Activated CD8-positive, alpha-beta memory T cell treated with anti-CD3 and anti-CD28 coated beads, Interleukin-2, amount 50 U/mL, for 24 hours (primary cell): ENCODE results near the gene SLC45A2.

Experiments
- DNase-seq: peaks from one replicate; pipeline ENCODE4 v3.0.0-alpha.2; 2020; ENCODE audit errors: extremely low read depth

Gene SLC45A2

DNA sequence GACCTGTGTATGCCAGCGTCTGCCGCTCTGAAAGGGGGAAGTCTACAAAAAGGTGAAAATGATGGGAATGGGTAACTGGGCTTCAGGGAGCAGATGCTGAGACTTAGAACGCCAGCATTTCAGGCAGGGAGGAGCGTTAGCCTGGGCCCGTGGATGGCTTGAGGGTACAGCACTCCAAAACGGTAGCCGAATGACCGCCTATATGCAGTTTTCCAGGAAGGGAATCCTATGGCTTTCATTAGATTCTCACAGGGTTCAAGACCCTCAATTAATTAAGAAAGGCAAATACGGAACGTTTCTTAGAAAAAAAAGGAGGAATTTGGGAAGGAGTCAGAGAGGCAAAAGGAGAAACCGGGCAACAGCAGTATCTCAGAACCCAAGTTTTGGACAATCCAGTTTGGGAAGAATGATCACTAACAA, 22.7 kb upstream of the SLC45A2 start:
- no peak for DNase-seq

DNA sequence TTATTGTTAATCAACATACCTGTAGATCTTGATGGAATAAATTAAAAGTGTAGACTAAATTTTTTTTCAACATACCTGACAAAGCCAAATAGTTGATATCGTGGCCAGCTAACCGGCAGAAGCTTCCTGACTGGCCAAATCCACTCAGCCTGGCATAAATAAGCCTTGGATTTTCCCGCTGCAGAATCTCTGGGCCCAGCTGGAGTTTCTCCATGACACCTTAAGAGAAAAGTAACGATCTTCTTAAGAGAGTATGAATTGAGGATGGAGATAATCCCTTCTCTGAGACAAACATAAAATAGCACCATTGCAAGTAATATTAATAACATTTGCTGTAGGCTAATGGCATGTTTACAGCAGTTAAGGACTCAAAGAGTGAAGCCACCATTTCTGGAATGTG, 21.2 kb upstream of the SLC45A2 start:
- no peak for DNase-seq

DNA sequence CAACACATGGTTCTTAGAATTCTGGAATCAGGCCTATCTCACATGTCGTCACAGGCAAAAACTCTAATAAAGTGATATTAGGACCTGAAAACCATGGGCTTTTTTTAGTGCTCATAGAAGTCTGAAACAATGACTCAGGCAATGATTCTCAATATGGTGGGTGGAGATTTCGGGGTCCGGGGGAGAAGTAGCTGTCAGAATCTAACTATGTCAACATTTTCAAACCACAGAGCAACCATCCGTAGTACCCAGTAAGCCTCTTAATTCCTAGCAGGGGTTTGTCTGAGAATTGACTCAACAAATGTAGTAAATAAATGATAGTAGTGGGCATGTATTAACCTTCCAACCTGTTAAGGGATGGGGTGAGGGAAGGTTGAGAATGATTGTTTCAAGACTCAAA, 20.7 kb upstream of the SLC45A2 start:
- no peak for DNase-seq

DNA sequence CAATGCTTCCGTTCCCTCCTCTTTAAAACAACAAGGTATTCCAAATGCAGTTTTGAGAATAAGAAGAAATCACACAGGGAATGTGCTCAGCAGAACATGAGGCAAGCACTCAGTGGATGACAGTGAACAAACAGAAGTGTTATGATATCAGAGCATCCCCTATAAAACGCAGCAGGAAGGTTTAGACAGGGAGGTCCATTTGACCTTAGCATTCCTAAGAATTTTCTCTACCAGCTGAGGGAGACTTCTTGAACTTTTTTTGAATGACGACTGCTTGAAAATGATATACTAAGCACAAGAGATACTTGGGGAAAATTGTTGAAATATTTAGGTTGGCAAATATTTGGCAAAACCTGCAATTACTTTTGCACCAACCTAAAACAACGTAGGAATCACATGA, 19.4 kb upstream of the SLC45A2 start:
- DNase-seq = no peak

DNA sequence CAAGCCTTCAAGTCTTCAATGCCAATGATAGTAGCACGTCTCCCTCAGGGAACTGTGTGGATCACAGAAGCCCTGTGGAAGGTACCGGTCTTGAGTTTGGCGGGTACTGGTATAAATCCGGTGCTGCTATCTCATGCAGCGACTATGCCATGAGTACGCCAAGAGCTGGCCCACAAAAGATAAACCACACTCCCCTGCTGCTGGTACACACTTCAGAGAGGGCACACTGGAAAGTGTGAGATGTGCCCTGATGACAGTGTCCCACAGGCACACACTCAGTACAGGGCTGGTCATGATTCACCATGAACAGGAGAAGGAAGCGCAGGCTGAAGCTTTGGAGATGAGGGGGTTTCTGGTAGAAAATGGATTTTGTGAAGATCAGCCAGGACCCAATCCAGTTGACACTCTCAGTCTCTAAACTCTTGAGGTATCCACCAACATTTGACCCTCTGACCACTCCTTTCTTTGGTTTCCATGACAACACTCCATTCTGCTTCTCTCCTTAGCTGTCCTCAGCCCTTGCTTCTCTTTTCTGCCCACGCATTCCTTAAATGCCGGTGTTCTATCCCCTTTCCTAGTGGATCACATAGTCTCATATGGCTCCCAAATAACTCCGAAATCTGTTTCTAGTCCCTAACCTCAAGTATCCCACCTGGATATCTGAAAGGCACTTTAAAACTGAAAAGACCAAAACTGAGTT, 18.3 kb upstream of the SLC45A2 start:
- no peak for DNase-seq

DNA sequence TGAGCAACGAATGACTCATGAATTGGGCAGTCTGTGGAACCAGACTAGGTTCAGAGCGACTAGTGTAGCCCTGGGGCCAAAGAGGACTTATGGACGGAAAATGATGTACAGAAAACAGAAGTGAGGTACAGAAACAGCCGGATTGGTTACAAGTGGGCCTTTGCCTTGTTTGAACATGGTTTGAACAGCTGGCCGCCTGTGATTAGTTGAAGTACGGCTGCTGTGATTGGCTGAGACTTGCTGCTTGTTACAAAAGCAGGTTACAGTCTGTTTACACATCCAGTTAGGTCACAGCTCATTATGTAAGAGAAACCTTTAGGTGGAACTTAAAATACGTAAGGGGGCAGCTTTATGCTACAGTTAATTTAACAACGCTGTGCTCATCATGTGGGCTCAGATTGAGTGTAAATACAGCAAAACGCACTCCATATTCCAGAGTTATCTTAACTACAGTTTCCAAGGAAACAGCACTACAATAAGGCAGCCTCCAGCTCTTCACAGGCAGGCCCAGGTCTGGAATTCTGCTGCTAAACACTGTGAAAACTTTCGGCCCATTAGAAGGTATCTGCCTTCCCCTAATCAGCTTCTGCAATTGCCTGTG, 16.8 kb upstream of the SLC45A2 start:
- DNase-seq = no peak

DNA sequence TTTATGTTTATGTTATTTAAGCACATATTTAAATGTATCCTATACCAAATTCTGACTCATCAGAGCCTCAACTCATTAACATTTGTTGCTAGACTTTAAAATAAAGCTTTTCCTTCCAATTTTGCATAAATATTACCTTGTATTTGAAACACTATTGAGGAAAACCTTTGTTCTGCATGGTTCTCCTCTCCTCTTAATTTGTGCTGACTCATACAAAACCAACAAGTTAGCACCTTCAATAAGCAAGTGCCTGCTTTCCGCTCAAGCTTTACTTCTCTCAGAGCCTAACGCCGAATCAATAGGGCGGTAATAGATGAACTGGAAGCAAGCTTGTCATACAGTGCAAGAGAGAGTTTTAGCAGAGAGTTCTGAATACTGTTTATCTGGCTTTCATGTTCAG, 15.5 kb upstream of the SLC45A2 start:
- DNase-seq = no peak

DNA sequence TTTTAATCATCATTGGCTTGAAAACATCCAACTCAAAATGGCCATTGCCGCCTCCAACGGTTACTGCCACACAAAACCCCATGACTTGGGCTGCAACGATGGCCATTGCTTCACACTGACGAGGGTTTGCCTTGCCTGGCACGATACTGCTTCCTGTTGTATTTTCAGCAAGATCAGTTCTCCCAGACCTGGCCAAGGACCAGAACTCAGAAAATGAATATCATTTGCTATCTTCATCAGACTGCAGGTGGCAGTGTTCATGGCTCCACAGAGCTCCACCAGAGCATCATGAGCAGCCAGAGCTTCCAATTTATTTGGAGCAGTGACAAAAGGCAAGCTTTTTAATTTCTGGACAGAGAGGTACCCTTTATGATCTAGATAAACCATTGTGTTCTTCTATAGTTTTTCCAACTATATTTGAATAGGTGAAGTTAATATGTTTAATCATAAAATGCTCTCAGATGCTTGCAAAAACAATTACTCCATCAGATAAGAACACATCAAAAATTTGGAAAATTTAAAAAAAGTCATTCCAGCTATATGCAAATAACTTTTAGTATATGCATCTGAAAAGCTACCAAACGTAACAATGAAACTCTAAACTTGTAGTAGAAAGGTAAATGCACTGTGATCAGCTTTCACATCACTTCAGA, 13.0 kb upstream of the SLC45A2 start:
- DNase-seq = no peak

DNA sequence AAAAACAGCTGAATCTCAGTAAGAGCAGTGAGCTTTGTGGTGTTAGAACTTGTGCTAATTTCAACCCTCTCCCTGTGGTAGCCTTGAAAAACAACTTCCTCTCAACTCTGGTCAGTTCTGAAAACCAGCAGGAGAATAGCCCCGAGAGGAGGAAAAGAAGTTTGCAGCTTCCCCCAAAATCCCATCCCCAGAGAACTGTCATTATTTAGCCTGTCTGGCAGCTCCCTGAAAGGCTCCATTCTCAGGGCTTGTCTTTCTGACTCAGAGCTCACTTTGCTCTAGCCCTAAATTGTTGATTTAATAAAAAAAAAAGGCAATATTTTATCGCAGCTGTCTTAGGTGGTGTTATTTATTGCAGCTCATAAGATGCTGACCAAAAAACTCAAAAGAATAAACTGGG, 11.4 kb upstream of the SLC45A2 start:
- no peak for DNase-seq

DNA sequence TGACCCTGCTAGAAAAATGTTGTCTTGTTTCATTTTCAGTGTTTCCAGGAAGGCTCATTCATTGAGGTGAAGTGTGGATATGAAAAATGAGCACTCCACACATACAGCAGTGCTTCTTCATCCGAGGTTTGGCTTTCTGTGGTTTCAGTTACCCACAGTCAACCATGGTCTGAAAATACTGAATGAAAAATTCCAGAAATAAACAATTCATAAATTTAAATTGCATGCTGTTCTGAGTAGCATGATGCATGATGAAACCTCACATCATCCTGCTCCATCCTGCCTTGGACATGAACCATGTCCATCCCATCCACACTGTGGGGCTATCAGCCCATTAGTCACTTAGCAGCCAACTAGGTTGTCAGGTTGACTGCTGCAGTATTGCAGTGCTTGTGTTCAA, 10.4 kb upstream of the SLC45A2 start:
- DNase-seq = no peak

DNA sequence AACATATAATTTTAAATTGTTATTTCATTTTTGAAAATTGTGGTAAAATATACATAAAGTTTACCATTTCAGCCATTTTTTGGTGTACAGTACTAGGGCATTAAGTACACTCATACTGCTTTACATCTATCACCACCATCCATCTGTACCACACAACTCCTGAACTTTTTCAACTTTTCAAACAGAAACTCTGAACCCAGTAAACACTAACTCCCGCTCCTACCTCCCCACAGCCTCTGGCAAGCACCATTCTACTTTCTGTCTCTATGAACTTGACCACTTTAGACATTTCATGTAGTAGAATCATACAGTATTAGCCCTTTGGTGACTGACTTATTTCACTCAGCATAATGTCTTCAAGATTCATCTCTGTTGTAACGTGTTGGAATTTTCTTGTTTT, 8.4 kb upstream of the SLC45A2 start:
- no peak for DNase-seq

DNA sequence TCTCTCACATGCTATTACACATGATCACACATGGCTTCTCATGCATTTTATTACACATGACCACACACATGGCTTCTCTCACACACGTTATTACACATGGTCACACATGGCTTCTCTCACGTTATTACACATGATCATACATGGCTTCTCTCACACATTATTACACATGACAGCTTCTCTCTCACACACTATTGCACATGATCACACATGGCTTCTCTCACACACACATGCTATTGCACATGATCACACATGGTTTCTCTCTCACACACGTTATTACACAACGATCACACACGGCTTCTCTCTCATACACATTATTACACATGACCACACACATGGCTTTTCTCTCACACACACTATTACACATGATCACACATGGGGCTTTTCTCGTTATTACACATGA, 954 bp upstream of the SLC45A2 start:
- no peak for DNase-seq

DNA sequence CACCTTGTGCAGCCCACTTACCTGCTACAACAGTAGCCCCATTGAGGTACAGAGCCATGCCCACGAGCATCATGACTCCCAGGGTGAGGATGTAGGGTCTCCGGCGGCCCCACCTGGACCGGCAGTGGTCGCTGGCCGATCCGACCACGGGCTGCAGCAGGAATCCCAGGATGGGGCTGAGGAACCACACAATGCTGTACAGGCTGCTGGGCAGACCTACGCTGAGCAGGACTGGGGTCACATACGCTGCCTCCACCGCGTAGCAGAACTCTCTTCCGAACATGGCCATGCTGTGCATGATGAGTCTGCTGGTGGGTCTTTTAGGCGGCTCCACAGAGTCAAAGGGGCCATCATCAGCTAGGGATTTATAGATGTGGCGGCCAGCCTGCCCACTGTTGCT, 315 bp downstream of the SLC45A2 start:
- no peak for DNase-seq

DNA sequence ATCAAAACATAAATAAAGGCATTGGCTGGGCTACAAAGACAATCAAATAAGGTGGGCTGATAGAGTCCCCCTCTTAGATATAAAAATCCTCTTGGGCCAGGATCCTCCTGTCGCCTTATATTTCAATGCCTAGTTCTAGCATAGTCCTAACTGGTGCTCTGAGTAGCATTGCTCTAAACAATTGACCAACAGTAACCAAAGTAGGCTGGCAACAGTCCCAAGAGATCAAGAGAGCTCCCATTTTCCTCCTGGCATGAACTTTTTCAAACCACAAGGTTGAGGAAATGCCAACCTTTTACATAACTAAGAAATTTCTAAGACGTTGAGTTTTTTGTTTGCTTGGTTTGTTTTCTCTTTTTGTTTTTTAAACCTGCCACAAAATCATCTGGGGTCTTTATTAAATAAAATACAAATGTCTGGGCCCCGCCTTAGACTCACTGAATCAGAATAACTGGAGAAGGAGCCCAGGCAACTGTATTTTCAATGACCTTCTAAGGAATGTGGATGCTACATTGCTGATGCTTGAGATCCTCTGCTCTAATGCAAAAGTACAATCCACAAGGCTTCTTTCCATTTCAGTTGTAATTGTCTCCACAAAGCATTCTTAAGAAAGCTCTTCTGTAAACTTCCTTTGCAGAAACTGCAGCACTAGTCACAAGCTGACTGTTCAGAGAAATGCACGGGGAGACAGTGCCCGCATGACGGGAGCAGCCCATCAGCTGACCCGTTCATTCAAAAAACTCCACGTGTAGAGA, 2.9 kb downstream of the SLC45A2 start:
- DNase-seq = no peak

DNA sequence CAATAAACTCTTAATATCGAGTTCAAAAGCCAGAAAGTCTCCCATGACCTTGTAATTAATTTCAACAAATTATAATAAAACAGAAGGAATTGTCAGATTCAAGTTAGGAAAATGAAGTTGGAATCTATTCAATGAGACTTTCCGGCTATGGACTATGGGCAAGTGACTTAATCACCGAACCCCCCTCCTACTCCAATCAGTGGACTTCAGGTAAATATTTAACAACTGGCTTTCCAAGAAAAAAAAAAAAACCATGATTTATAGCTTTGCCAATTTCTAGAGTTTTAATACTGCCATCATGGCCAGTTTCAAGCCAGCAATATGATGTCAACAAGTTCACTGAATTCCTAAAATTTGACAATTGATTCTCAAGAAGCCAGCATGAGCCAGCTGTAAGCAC, 4.5 kb downstream of the SLC45A2 start:
- no peak for DNase-seq

DNA sequence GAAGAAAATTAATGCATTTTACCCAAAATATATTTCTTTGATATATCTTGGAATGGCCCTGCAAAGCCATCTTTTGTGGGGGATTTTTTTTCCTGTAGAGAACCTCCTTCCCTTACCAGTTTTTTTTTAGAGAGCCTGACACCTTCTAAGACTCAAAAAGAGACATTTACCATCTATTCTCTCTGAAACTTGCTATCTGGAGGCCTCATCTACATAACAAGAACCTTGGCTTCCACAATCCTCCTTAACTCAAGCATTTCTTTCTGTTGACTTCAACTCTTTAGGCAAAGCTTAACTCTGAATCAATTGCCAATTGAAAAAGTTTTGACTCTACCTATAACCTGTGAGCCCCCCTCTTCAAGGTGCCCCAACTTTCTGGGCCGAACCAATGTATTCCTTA, 6.2 kb downstream of the SLC45A2 start:
- no peak for DNase-seq

DNA sequence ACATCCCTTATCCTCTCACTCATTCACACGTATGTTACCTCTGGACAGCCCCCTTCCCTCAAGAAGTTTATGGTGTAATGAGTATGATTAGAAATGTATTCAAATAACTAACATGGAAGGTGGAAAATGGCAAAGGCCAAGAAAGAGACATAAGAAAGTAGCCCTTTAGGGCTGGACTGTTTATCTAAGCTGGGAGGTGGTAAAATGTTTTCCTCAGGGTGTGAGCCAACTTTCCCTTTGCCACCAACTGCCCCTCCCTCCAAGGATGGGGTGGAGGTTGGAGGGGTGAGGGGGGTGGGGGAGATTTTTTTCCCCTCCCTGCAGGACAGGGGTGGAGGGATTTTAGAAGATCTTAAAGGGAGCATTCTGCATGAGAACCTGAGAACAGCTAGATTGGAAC, 8.2 kb downstream of the SLC45A2 start:
- DNase-seq = no peak

DNA sequence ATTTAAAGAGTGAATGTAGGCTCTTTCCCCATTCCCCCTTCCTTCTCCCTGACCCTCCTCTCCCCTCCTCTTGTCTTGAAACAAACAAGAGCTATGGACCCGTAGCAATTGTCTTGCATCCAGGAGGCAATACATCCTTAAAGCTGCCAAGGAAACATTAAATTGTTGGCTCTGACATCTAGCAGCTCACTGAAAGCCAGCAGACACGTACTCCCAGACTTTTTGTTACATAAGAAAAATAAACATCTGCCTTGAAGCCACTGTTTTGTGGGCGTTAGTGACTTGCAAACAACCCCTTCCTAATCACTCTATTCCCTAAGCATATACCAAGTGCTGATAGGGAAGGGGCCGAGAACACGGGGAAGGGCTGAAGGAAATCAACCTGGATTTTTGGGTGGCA, 8.6 kb downstream of the SLC45A2 start:
- no peak for DNase-seq

DNA sequence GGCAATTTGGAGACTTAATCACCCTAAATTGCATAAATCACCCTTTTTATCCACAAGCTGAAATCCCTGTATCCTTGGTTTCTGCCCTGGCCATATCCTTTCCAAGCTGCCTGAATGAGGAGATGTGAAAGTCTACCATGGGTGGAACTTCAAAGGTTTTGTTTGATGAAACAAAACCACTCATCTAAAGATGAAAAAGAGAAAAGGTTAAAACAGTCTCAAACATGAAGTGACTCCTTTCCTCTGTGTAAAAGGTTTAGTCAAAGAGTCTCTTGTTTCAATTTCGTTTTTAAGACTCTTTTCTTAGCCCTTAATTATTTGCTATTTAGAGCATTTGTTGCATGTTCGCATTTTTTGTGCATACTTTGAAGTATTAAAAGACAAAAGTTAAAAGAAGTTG, 11.2 kb downstream of the SLC45A2 start:
- no peak for DNase-seq

DNA sequence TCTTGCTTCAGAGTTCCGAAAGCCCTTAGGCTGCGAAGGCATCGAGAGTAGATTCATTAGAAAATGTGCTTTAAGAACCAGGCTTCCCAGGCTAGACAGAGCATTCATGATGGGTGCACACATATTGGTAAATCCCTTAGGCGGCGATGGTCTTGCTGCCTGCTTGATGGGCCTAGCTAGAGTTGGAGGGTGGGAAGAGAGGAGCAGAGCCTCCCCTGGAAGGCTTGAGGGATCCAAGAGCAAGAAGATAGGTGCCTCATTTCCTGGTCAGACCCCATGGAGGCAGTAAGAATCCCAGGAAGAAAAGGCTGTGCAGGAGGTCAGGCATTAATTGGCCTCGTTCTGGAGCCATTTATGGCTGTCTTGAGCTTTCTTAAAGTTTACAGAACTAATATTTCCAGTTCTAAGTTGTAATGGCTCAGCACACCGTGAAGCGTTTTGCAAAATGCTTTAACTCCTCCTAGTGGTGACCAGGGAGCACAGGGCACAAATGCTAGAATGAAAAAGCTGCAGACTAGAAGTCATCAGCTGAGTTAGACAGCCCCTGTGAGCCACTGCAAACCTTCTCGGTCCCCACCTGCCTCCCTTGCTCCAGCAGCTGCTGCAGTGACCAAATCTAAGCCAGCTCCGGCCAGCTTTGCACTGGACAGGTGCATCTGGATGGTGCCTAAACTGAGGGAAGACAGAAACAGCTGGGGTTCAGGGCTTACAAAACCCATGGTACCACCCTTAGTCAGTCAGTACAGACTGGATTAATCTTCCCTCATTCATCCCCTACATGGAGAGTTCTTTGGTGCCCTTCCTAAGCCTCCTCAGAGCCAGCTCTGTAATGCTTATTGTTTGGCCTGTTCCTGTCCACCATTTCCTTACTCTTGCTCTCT, 14.7 kb downstream of the SLC45A2 start:
- no peak for DNase-seq

DNA sequence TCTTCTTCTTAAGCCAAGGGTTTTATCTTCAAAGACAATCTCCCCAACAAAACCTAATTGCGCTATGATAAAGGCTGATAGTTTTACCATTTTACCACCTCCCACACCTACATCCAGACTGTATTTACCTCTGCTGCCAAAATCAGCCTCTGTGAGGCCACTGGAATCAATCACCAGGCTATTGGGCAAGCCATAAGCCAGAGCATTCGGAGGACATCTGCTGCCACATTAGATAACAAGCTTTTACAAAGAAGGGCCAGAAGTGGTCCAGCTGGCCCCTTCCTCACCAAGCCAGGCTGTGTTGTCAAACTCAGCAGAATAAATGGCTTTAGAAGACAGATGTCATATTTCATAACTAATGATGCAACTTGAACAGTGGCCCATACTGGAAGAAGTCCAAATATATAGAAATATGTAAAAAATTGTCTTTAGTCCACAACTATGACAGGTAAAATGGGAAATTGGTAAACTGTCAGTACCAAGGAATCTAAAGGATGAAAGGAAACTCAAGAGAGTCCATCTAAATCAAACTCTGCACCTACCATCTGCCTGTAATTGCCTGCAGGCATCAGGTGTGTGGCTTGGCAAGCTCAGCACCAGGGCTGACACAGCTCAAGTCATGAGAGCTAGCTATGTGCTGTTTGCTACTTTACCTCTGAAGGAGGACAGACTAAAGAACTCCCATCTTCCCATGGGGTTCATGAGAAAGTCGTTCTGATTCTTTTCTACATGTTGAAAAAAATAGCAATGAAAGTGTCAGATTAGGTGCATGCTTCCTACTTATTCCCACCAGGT, 16.1 kb downstream of the SLC45A2 start:
- no peak for DNase-seq
